Non-pigmented ciliary epithelial cell (primary cell): ENCODE measurements around the gene MAP4K1.
"Not testable (repeated sequence)": the region's sequence is repeated elsewhere in the genome, so short reads cannot be mapped to it uniquely, and the experiment has no call there.

Source experiments
- DNase-seq: peaks from one replicate; pipeline ENCODE4 v3.0.0-alpha.2; 2010; ENCODE audit warnings: low read depth

Gene MAP4K1

DNA sequence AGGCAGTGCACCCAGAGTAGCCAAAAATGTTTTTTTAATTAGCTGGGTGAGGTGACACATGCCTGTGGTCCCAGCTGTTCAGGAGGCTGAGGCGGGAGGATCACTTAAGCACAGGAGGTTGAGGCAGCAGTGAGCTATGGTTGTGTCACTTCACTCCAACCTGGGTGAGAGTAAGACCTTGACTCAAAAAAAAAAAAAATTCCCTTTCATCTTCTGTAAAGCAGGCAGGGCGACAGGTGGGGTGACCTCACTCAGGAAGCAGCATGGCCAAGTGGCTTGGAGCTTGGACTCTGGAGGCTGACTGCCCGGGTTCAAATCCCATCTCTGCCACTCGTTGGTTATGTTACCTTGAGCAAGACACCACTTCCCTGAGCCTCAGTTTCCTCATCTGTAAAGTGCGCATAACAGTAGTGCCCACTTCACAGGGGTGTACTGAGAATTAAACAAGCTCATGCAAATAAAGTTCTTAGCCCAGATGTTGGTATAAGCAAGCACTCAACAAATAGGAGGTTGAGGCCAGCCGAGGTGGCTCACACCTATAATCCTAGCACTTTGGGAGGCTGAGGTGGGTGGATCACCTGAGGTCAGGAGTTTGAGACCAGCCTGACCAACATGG is 48.3 kb downstream of the MAP4K1 start:
- no peak for DNase-seq

DNA sequence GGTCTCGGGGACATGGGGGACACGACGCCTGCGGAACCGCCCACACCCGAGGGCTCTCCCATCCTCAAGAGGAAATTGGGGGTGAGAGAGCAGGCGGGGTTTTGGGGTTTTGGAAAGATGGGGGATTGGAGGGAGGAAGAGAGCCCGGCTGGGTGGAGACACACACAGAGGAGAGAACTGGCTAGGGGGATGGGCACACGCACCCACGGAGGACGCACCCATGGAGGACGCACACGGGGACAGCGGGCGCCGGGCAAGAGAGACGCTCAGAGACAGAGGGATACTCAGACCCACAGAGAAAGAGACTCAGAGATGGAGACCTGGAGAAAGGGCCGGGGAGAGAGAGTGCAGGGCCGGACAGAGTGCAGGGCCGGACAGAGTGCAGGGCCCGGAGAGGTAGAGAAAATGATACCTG is 52.1 kb downstream of the MAP4K1 start:
- DNase-seq, result no peak

DNA sequence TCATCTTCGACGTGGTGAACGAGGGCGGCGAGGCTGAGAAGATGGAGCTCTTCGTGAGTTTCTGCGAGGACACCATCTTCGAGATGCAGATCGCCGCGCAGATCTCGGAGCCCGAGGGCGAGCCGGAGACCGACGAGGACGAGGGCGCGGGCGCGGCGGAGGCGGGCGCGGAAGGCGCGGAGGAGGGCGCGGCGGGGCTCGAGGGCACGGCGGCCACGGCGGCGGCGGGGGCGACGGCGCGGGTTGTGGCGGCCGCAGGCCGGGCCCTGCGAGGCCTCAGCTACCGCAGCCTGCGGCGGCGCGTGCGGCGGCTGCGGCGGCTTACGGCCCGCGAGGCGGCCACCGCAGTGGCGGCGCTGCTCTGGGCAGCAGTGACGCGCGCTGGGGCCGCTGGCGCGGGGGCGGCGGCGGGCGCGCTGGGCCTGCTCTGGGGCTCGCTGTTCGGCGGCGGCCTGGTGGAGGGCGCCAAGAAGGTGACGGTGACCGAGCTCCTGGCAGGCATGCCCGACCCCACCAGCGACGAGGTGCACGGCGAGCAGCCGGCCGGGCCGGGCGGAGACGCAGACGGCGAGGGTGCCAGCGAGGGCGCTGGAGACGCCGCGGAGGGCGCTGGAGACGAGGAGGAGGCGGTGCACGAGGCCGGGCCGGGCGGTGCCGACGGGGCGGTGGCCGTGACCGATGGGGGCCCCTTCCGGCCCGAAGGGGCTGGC is 52.6 kb downstream of the MAP4K1 start:
- no peak for DNase-seq

DNA sequence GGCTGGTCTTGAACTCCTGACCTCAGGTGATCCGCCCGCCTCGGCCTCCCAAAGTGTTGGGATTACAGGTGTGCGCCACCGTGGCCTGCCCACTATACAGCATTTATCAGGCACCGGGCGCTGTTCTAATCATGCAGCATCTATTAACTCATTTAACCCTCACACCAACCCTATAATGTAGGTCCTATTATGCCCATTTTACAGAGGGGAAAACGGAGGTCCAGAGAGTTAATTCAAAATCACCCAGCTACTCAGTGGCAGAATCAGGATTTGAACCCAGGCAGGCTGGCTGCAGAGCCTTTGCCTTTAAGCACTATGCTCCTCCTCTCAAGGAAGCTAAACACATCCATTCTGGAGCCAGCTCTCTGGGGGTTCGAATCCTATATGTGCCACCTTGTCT is 54.3 kb downstream of the MAP4K1 start:
- no peak for DNase-seq

DNA sequence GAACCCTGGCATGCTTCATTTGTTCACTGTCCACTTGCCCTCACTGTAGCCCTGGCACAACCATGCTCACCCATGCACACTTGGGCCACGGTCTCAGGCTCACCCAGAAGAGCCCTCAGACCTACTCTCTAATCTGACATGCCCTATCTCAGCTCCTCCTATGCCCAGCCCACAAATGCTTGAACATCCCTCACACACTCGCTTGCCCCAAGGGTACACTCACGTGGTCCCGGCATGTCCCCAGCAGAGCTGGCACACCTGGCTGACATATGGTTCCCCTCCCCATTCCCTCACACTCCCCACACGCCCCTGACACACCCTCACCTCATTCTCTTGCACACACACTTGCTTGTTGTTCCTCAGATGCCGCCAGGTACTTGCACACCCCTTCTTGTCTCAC is 55.7 kb downstream of the MAP4K1 start:
- no peak for DNase-seq

DNA sequence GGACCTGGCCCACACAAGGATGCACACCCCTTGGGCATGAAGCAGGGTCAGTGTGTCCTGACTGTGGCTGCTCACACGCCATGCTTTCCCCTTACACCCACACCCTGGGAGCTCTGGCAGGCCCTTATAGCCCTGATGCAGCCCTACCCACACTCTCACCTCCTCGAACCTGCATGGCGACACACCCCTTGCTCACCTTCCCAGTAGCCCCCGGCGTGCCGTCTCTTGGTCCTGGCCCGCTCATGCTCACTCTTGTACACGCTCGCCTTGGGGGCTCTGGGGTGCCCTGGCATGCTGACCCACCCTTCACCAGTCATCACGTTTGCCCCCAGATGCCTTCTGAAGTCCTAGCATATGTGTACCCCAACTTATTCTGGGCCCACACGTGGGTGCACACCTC is 56.1 kb downstream of the MAP4K1 start:
- no peak for DNase-seq

DNA sequence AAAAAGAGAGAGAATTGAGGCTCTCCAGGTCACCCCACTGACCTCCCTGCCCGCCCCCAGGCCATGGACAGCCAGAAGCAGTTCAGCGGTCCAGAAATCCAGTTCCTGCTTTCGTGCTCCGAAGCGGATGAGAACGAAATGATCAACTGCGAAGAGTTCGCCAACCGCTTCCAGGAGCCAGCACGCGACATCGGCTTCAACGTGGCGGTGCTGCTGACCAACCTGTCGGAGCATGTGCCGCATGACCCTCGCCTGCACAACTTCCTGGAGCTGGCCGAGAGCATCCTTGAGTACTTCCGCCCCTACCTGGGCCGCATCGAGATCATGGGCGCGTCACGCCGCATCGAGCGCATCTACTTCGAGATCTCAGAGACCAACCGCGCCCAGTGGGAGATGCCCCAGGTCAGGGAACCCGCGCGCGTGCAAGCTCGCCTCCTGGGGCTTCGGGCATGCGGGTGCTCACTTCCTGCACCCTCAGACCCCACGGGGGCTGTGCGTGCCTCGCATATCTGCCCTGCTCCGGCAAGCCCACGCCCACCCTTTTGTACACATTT is 56.6 kb downstream of the MAP4K1 start:
- no peak for DNase-seq

DNA sequence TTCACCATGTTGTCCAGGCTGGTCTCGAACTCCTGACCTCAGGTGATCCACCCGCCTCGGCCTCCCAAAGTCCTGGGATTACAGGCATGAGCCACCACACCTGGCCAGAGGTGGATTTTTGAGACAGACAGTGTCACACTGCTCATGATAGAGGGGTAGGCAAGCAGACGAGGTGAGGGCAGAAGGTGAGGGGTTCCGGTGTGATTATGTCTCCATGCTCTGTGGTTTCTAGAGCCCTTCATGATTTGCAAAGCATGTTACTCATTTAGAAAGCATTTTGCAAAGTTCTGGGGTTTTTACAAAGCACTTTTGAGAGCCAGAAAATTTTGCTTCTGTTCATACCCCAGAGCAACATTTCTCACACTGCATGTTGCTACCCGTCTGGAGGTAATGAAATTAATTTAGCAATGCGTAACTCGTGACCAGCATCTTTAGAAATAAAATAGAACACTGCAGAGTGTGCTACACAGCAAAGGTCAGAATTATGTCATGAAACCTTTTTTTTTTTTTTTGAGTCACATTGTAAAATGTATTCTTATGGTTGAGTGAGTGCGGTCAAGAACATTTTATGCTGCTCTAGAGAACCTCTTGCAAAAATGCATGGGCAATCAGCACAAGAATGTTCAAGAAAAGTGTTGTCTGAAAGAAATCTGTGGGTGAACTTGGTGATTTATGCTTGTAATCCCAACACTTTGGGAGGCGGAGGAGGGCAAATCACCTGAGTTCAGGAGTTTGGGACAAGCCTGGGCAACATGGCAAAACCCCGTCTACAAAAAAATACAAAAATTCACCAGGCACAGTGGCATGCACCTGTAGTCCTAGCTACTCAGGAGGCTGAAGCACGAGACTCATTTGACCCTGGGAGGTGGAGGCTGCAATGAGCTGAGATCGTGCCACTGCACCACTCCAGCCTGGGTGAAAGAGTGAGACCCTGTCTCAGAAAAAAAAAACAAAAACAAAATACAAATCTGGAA is 58.0 kb downstream of the MAP4K1 start:
- DNase-seq, result peak; percentile 13

DNA sequence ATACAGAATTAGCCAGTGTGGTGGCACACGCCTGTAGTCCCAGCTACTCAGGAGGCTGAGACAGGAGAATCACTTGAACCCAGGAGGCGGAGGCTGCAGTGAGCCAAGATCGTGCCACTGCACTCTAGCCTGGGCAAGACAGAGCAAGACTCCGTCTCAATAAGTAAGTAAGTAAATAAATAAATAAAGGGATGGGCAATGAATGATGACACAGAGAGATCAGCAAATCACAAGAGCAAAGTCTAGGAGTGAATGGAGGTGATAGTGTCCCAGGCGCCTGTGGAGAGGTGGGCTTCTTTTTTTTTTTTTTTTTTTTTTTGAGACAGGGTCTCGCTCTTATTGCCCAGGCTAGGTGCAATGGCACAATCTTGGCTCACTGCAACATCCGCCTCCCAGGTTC is 58.8 kb downstream of the MAP4K1 start:
- not testable (repeated sequence) for DNase-seq

DNA sequence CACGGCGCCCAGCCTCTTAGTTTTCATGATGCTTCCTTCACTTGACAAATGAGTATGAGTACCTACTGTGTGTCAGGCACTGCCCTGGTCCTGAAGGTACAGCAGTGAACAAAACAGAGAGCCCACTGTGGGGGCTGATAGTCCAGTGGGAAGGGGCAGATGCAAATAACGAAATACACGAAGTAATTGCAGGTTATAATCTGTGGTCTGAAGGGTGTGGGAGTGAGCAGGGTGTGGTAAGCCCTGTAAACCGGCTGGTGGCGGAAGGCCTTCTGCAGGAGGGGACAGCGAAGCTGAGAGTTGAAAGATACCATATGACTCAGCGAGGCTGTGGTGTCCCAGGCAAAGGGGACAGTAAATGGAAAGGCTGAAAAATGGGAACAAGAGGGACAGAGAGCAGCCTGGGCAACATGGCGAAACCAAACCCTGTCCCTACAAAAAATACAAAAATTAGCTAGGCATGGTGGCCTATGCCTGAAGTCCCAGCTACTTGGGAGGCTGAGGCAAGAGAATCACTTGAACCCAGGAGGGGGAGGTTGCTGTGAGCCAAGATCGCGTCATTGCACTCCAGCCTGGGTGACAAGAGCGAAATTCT is 60.5 kb downstream of the MAP4K1 start:
- DNase-seq, result no peak

DNA sequence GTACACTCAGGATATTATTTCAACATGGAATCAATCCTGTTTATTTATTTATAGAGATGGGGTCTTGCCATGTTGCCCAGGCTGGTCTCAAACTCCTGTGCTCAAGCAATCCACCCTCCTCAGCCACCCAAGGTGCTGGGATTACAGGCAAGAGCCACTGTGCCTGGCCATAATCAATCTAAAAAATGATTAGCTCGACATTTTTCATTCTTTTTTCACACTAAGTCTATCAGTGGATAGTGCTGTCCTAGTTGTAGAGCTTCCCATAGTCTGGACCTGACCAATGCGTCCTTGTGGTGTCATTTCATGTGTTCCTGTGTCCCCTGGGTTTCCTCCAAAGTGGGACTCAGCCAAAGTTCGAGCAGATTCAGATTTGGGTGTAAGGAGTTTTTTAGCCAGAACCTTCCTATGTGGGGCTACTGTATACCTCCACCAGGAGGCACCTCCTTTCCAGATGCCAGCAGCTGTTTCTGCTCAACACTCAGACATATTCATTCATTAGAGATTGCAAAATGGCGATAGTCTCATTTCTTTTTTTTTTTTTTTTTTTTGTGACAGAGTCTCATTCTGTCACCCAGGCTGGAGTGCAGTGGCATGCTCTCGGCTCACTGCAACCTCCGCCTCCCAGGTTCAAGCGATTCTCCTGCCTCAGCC is 61.1 kb downstream of the MAP4K1 start:
- DNase-seq, result no peak

DNA sequence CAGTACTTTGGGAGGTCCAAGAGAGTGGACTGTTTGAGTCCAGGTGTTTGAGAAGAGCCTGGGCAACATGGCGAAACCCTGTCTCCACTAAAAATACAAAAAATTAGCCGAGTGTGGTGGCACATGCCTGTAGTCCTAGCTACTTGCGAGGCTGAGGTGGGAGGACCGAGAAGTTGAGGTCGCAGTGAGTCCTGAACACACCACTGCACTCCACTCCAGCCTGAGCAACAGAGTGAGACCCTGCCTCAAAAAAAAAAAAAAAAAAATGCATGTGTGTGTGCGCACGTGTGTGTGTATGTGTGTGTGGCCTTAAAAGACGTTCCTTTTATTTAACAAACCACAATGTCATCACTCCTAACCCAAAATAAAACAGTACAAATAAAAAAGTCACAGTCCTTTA is 62.6 kb downstream of the MAP4K1 start:
- no peak for DNase-seq

DNA sequence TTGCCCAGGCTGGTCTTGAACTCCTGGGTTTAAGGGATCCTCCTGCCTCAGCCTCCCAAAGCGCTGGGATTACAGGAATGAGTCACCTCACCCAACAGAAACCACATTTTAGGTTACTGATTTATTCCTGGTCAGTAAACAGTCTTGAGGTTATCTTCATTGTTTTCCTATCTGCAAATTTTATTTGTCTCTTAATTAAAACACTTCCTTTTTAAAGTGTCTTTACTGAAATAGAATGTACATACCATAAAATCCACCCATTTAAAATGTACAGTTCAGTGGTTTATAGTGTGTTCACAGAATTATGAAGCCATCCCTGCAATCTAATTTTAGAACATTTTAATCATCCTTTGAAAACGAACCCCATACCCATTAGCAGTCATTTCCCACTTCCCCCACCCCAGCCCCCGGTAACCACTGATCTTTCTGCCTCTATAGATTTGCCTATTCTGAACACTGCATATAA is 63.0 kb downstream of the MAP4K1 start:
- DNase-seq, result no peak

DNA sequence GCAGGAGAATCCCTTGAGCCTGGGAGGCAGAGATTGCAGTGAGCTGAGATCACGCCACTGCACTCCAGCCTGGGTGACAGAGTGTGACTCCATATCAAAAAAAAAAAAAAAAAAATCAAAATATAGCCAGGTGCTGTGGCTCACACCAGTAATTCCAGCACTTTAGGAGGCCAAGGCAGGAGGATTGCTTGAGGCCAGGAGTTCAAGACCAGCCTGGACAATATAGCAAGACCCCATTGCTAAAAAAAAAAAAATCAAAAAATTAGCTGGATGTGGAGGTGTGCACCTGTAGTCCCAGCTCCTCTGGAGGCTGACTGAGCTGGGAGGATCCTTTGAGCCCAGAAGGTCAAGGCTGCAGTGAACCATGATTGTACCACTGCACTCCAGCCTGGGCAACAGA is 64.5 kb downstream of the MAP4K1 start:
- DNase-seq, result not testable (repeated sequence)

DNA sequence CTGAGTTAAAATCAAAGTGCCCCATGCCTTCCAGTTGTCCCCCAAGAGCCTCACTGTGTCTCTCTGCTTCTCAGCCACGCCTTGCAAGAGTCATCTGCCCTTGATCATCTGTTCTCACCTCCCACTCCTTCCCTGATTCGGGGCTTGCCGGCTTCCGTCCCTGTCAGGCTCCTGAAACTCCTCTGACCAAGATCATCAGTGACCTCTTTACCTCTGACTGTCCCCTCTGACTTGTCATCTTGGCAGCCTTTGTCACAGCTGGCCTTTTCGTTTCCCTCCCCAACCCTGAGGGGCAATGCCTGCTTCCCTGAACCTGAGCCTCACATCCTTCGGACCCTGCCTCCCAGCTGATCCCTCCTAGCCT is 66.3 kb downstream of the MAP4K1 start:
- no peak for DNase-seq

DNA sequence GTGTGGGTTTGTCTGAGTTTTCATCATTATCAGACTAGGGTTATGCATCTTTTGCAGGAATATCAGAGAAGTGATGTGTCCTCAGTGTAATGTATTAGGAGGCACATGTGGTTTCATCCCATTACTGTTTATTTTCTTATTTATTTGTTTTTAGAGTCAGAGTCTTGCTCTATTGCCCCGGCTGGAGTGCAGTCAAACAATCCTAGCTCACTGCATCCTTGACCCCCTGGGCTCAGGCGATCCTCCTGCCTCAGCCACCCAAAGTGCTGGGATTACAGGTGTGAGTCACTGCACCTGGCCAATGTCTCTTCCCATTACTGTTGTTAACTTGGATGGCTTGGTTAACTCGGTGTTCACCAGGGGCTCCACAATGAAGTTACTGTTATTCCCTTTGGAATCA is 67.4 kb downstream of the MAP4K1 start:
- no peak for DNase-seq

DNA sequence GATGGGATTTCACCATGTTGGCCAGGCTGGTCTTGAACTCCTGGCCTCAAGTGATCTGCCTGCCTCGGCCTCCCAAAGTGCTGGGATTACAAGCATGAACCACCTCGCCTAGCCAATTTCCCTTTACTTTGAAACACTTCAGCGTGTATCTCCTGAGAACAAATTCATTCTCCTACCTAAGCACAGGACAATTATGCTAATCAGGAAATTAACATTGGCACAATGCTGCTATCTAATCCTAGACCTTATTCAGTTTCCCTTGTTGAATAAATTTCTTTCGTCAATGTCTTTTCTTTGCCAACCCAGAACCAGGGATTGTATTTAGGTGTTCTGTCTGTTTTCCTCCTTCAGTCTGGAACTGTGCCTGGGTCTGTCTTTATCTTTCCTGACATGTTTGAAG is 67.8 kb downstream of the MAP4K1 start:
- no peak for DNase-seq

DNA sequence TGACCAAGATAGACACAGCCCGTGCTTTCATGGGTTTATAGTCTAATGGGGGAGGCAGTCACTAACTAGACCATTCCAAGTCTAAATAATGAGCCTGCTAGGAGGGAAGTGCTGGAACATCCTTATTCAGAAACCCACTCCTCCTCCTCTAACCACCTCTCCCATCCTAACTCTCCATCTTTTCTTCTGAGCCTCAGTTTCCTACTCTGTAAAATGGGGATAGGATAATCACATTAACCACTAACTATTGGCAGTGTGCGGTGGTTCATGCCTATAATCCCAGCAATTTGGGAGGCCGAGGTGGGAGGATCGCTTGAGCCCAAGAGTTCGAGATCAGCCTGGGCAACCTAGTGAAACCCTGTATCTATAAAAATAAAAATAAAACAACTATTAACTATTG is 68.7 kb downstream of the MAP4K1 start:
- no peak for DNase-seq

DNA sequence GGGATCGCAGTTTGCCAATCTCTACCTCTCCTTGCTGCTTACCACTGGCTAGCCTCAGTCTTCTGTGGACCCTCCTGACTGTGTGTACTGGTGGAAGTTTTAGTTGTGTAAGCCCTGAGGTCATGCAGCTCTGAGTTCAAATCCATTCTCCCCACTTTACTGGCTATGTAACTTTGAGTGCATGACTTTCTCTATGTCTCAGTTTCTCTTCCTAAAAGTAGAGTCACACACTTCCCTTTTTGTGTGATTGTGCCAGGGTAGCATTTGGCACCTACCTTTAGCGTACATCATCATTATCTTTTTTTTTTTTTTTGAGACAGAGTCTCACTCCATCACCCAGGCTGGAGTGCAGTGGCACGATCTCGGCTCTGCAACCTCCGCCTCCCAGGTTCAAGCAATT is 70.3 kb downstream of the MAP4K1 start:
- DNase-seq, result no peak

DNA sequence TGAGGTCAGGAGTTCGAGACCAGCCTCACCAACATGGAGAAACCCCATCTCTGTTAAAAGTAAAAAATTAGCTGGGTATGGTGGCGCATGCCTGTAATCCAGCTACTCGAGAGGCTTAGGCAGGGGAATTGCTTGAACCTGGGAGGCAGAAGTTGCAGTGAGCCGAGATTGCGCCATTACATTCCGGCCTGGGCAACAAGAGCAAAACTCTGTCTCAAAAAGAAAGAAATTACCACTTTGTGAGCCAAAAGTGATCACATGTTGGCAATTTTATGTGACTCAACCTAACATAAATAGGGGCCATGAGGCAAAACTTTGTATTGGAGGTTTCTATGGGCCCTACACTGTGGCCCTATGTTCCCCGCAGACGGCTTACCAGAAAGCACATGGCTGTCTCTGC is 72.2 kb downstream of the MAP4K1 start:
- no peak for DNase-seq

DNA sequence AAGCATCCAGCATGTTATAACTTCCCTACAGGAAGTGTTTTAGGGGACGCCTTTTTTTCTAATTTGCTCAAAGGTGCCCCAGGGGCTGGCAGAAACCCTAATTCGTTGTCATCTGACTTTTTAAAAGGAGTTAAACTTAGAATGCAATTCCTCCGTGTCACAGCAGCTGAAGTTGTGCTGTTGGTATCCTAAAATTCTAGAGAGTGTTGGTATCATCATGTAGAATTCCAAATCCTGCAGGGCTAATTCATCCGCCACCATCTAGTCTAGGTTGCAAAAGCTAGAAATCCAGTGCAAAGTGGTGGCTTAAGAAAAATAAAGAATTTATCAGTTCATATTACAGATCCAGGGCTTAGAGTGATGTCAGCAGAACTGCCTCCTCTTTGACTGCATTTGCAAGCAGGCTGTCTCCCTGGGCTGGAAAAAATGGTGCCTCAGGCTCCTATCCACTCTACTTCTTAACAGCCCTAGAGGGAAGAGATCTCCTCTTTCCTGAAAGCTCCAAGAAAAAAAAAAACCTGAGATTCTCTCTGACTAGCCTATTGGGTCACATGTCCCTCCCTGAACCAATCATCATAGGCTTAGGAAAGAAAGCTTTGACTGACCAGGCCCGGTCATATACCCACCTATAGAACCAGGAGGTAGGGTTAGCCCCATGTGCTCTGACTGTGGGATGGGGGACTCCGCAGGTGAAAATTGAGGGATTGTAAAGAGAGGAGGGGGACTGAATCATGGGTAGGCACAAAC is 73.0 kb downstream of the MAP4K1 start:
- DNase-seq, result no peak
